HG02678 (cell line): Measurements from ENCODE around the gene AKAP8.
"Not testable (repeated sequence)": the region's sequence is repeated elsewhere in the genome, so short reads cannot be mapped to it uniquely, and the experiment has no call there.

Source experiments
- ATAC-seq: cut with Tn5 transposase; IDR thresholded peaks from one replicate; pipeline ENCODE4 v1.9.1; 2021; ENCODE audit warnings: mild to moderate bottlenecking, moderate library complexity; ENCODE audit not compliant: unreplicated experiment

AKAP8 gene

DNA sequence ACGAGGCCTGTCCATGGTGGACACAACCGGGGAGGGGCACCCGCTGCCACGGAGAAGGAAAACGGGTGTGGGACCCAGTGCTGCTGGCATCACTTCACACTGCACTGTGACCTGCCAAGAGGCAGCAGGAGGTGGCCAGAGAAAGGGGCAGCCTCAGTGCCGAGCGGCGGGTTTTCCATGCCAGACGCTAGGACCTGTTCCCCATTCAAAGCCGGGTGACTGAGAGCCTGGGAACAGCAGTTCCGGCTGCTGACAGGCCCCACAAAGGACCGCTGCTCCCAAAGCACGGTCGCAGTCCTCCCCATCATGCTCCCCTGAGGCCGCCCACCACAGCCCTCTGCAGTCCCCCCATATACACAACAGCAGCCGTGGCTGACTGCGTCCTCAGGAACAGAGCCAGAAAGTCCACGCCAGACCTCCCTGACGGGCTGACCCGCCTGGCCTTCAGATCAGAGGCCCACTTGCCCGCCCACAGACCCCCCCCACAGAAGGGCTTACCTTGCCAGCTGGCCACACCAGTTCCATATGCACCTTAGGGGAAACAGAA lies 5.4 kb downstream of the AKAP8 start:
- ATAC-seq = no peak

DNA sequence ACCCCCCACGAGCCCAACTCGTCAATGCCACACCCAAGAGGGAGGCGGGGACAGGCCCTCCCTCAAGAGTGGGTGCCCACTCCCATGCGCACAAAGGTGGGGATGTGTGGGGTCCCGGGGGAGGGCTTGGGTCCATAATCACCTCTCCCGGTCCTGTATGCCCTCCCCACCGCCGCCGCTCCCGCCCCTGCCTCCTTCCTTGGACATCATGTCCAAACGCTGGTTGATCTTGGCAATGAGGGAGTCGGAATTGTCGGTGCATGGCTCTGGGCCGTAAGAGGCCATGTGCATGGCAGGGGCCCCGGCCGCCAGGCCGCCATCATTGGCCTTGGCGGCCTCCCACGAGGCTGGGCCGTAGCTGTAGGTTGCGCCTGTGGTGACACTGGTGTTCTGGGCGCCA lies 5.9 kb downstream of the AKAP8 start:
- no peak for ATAC-seq

DNA sequence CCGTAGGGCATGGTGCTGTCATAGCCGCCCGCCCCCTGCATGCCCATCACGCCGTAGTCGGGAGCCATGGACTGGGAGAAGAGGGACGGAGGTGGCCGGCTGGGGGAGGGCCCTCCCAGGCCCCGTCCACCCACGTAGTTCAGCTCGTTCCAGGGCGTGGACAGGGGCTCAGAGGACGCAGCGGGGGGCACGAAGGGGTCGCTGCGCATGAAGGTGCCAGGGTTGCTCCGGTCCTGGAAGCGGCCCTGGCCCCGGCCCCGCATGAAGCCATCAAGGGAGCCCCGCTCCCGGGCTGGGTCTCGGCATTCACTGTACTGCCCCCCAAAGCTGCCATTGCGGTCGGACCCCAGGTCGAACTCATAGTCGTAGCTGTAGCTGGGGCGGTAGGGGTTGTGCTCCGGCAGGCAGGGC lies 6.7 kb downstream of the AKAP8 start:
- ATAC-seq = no peak

DNA sequence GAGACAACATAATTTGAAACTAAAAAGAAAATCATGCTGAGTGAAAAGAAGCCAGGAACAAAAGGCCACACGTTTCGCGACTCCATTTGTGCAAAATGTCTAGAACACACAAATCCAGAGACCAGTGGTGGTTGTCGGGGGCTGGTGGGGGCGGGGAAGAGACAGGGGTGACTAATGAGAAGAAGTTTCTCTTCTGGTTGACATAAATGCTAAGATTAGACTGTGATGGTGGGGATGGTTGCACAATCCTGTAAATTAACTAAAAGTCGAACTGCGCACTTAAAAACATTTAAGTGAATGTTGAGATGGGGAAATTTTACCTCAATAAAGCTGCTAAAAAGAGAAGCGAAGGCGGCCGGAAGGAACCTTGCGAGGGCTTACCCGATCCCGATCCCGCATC lies 7.1 kb downstream of the AKAP8 start:
- no peak for ATAC-seq

- no peak for ATAC-seq
Observed at GRCh38 chr19:15371786-15372380, 7.7 kb downstream of the AKAP8 start.

DNA sequence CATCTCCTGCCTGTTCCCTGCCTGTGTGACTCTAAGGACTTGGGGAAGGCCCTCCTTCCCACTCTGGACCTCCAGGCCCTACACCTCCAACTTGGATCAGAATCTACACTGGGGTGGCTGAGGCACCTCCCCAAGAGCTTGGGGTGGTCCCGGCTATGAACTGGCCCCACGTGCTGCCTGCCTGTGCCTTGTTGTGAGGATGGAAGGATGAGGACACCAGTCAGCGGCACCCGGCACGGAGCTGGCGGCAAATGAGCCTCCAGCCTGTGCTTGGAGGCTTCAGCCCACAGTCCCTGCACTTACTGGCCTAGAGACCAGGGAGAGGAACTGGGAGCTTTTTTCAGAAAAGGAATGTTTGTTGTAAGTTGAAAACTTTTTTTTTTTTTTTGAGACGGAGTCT lies 8.5 kb downstream of the AKAP8 start:
- ATAC-seq = no peak

GRCh38 chr19:15369594-15369891 lies 10.0 kb downstream of the AKAP8 start:
- ATAC-seq = no peak

- no peak for ATAC-seq
Observed at GRCh38 chr19:15368798-15369593, 10.6 kb downstream of the AKAP8 start.

DNA sequence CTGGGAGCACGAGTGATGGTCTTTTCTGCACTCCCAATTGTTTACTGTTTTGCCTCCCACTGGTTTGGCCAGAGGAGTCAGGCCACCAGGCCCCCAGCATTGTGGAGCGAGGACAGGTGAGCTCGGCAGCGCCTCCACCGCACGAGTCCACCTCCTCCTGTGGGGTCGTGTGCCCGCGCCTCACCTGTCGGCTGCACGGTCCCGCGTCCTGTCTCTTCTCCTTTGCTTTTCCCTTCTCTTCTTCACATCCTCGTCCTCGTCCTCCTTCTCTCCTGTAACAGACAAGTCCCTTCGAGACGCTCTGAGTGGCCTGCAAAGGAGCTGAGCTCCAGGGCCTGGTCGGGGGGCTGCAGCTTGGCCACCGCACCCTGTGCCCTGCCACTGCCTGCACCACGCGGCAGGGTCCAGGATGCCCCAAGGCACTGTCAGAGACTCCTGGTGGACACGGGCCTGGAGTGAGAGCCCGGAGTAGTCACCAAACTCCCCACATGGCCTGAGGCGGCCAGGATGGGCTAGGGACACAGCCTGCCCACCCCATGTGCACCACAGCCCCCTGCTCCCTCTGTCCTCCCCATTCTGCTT lies 11.4 kb downstream of the AKAP8 start:
- ATAC-seq = no peak

DNA sequence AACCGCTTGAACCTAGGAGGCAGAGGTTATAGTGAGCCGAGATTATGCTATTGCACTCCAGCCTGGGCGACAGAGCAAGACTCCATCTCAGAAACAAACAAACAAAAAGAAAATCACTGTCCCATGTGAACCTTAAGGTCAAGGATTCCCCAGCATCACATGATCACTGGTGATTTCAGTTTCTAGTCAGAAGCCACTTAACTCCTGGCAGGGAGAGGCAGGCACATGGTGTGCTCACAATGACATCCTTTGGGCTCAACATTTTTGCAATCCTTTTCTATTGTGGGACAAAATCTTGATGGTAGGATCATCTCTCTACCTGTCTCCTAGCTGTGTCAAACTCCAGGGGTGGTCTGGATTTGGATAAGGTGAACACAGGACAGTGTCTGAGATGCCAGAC lies 12.1 kb downstream of the AKAP8 start:
- ATAC-seq = no peak

- no peak for ATAC-seq
Observed at GRCh38 chr19:15365264-15365663, 14.3 kb downstream of the AKAP8 start.

DNA sequence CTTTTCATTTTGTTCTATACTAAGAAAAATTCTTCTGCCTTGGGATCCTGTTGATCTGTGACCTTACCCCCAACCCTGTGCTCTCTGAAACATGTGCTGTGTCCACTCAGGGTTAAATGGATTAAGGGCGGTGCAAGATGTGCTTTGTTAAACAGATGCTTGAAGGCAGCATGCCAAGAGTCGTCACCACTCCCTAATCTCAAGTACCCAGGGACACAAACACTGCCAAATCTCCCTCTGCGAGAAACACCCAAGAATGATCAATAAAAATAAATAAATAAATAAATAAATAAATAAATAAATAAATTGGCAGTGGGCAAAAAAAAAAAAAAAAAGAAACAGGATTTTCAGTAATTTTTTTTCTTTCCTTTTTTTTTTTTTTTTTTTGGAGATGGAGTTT lies 15.8 kb downstream of the AKAP8 start:
- not testable (repeated sequence) for ATAC-seq

GRCh38 chr19:15363048-15363447 lies 16.5 kb downstream of the AKAP8 start:
- not testable (repeated sequence) for ATAC-seq

GRCh38 chr19:15360015-15360414 lies 19.6 kb downstream of the AKAP8 start:
- ATAC-seq = not testable (repeated sequence)

GRCh38 chr19:15358918-15359317 lies 20.7 kb downstream of the AKAP8 start:
- no peak for ATAC-seq

DNA sequence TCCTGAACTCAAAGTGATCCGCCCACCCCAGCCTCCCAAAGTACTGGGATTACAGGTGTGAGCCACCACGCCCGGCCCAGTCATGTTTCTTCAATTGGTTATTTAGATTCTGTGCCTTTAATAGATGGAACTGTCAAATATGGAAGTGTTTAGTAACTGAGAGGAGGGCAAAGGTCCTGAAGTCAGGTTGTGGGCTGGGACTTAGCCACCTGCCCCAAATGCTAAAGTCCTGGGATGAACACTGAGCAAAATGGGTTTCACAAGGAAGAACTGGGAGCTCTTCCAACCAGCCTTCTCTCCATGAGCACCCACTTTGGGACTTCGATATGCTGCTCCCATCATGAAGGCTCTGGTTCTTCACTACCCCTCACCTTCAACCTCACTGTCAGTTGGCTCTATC lies 21.7 kb downstream of the AKAP8 start:
- no peak for ATAC-seq

- ATAC-seq = no peak
Observed at GRCh38 chr19:15354566-15355296, 24.9 kb downstream of the AKAP8 start.

GRCh38 chr19:15353908-15354307 lies 25.7 kb downstream of the AKAP8 start:
- no peak for ATAC-seq

- ATAC-seq = not testable (repeated sequence)
Observed at GRCh38 chr19:15352535-15352934, 27.1 kb downstream of the AKAP8 start.

DNA sequence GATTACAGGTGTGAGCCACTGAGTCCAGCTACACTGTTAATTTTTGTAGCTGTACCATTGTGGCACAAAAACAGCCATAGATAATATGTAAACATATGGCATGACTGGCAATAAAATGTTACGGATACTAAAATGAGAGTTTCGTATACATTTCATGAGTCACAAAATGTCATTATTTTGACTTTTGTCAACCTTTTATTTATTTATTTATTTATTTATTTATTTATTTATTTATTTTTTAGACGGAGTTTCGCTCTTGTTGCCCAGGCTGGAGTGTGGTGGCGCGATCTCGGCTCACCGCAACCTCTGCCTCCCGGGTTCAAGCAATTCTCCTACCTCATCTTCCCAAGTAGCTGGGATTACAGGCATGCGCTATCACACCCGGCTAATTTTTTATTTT lies 38.3 kb downstream of the AKAP8 start:
- not testable (repeated sequence) for ATAC-seq

DNA sequence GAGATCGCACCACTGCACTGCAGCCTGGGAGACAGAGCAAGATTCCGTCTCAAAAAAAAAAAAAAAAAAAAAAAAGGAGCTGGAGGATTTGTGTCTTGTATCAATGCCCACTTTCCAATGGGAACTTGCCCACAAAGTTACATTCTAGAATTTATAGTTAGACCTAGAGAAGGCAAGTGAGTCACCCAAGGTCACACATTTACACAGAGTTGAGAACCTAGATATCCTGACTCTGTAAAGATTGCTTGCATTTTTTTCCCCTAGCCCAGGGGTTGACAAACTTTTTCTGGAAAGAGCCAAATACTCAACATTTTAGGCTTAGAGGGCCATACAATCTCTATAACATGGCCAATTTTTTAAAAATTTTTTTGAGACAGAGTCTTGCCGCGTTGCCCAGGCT lies 39.5 kb downstream of the AKAP8 start:
- no peak for ATAC-seq

- no peak for ATAC-seq
Observed at GRCh38 chr19:15337202-15337601, 42.4 kb downstream of the AKAP8 start.
